Stimulated activated naive CD8-positive, alpha-beta T cell treated with anti-CD3 and anti-CD28 coated beads, Interleukin-15, Interleukin-2, amounts not matched to agents 100 ng/mL and 50 ng/mL, for 24 hours (primary cell): ENCODE measurements around the gene SPG7.

ENCODE experiments used
- H3K27ac Mint-ChIP-seq: one replicate; pipeline ENCODE4 v1.8.0; 2021; ENCODE audit warnings: mild to moderate bottlenecking, mixed read lengths
- H3K27me3 Mint-ChIP-seq: one replicate; pipeline ENCODE4 v1.8.0; 2021; ENCODE audit warnings: mixed read lengths
- H3K36me3 Mint-ChIP-seq: one replicate; pipeline ENCODE4 v1.8.0; 2021; ENCODE audit warnings: low read depth, mixed read lengths
- H3K4me1 Mint-ChIP-seq: one replicate; pipeline ENCODE4 v1.8.0; 2021; ENCODE audit warnings: low read depth, mixed read lengths
- H3K4me3 Mint-ChIP-seq: one replicate; pipeline ENCODE4 v1.8.0; 2021; ENCODE audit warnings: mild to moderate bottlenecking, mixed read lengths
- H3K9me3 Mint-ChIP-seq: one replicate; pipeline ENCODE4 v1.8.0; 2021; ENCODE audit warnings: mixed read lengths

The SPG7 gene

DNA sequence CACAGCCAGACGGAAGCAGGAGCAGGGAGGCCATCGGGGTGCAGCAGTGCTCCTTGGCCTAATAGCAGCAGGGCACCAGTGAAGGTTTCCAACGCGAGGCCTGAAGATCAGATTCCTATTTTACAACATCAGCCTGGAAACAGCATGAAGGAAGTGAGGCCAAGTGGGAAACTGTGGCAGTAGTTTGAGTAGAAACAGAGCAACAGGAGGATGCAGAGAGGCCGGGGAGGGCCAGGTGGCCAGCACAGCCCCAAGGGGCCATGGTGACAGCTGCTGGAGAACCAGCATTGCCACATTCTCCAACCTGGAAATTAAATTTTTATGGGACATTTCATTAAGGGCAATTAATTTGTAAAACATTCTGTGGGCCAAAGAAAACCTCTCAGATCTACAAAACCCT, 14.4 kb upstream of the SPG7 start:
- Mint-ChIP-seq H3K27ac (peak overlapping the region; percentile 22), H3K4me3 (no peak overlapping the region), H3K36me3 (peaks cover 5% of the 10 kb centered on the region), H3K4me1 (peaks cover 29% of the 10 kb centered on the region), H3K27me3 (no peaks in the 10 kb centered on the region), H3K9me3 (no peaks in the 10 kb centered on the region)

GRCh38 chr16:89495121-89495520, 13.1 kb upstream of the SPG7 start:
- no peak overlapping the region for H3K4me3 Mint-ChIP-seq
- H3K9me3 Mint-ChIP-seq, result no peaks in the 10 kb centered on the region
- peaks cover 24% of the 10 kb centered on the region for H3K4me1 Mint-ChIP-seq
- no peak overlapping the region for H3K27ac Mint-ChIP-seq
- no peaks in the 10 kb centered on the region for H3K36me3 Mint-ChIP-seq
- no peaks in the 10 kb centered on the region for H3K27me3 Mint-ChIP-seq

DNA sequence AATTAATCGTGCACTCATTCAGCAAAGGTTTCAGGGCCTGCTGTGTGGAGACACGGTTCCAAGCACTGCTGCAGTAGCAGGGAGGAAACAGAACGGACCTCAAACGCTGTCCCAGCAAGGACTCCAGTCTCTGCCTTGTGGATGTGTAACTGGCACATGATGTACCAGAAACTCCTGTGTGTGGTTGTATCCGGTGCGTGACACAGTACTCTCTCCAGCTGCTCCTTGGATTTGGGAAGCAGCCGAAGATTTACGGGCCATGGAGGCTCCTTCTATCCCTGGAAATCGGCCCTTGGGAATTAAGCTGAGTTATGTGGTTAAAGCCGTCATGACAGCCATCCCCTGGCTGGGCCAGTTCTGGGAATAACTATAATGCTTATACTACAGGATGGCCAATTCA, 9.4 kb upstream of the SPG7 start:
- Mint-ChIP-seq H3K4me3 (no peak overlapping the region), H3K27ac (no peak overlapping the region), H3K36me3 (no peaks in the 10 kb centered on the region), H3K27me3 (no peaks in the 10 kb centered on the region), H3K9me3 (no peaks in the 10 kb centered on the region), H3K4me1 (peaks cover under 1% of the 10 kb centered on the region)

DNA sequence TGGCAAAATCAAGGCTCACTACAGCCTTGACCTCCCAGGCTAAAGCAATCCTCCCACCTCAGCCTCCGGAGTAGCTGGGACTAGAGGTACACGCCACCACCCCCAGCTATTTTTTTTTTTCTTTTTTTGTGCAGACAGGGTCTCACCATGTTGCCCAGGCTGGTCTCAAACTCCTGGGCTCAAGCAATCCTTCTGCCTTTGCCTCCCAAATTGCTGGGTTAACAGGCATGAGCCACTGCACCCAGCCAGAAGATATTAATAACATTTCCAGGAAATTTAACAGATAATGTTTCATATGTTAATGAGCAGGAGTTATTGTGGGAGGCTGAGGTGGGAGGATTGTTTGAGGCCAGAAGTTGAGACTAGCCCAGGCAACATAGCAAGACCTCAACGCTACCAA, 8.4 kb upstream of the SPG7 start:
- no peaks in the 10 kb centered on the region for H3K36me3 Mint-ChIP-seq
- H3K27me3 Mint-ChIP-seq, result no peaks in the 10 kb centered on the region
- H3K4me1 Mint-ChIP-seq, result no peaks in the 10 kb centered on the region
- no peak overlapping the region for H3K27ac Mint-ChIP-seq
- H3K4me3 Mint-ChIP-seq, result no peak overlapping the region
- H3K9me3 Mint-ChIP-seq, result no peaks in the 10 kb centered on the region

DNA sequence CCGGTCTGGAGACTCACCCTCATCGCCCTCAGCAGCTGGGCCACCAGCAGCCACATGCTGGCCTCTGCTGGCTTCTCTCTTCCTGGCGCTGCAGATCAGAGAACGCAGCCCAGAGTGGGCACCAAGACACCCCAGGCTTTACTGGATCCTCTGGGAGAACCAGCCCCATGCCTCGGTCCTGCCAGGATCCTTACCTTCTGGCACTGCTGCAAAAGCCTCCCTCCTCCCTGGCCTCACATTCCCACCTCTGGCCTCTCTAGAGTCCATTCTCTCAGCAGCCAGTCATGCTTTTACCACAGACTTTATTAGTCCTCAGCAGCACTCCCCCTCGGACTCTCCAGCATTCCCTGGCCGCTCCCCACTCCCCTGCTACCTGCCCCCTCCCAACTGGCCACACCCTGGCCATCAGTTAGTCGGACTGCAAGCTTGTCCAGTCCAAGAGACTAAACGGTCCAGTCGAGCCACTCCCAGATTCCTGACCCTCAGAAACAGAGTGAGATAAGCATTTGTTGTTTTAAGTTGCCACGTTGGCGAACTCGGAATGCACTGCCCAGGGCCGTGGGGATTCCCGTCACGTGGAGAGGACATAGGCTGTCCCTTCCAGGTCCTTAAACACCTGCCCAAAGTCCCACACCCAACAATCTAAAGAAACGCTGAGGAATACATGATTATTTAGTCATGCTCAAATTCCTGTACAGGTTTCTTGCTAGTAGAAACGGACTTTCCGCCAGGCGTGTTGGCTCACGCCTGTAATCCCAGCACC, 5.9 kb upstream of the SPG7 start:
- H3K27ac Mint-ChIP-seq, result no peak overlapping the region

GRCh38 chr16:89504091-89504490, 4.1 kb upstream of the SPG7 start:
- no peak overlapping the region for H3K27ac Mint-ChIP-seq
- no peaks in the 10 kb centered on the region for H3K9me3 Mint-ChIP-seq
- H3K4me3 Mint-ChIP-seq, result no peak overlapping the region
- H3K4me1 Mint-ChIP-seq, result peaks cover 30% of the 10 kb centered on the region
- H3K36me3 Mint-ChIP-seq, result no peaks in the 10 kb centered on the region
- H3K27me3 Mint-ChIP-seq, result no peaks in the 10 kb centered on the region

More for the DNA sequence above, 5.9 kb upstream of the SPG7 start:
- Mint-ChIP-seq H3K36me3 (no peaks in the 10 kb centered on the region), H3K9me3 (no peaks in the 10 kb centered on the region), H3K4me3 (no peak overlapping the region), H3K4me1 (peaks cover 25% of the 10 kb centered on the region), H3K27me3 (no peaks in the 10 kb centered on the region)

DNA sequence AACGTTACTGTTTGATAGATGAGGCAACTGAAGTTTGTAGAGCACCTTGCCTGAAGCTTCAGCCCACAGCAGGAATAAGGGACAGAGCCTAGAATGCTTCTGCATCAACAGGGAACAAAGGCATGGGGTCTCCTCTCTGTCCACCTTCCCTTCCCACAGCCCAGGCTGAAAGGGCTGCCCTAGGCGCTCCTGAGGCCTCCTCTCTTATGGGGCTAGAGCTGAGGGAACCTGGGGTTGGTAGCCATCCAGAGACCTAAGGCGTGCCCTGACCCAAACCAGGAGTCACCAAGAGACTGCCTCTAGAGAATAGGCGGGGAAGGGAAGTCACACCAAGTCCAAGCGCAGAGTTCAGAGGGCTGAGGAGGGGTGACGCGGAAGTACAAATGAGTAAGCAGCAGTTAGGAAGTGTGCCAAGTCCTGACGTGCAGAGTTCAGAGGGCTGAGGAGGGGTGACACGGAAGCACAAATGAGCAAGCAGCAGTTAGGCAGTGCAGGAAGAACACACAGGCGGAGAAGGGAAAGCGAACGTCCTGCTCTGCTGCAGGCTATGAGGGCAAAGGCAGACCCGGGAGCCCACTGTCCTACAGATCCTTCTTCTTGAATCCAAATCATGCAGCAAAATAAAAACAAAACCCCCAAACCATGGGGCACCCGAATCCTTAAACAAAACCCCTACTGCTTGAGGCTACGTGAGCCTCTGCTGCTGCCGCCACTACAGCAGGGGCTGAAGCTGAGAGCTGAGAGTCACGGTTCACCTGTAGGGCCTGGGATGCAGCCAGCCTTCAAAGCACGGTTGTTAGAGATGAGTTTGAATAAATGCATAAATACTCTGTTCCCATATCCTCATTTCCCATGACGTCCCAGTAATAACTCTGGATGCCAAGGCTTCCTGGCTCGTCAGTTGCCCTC, 2.7 kb upstream of the SPG7 start:
- no peaks in the 10 kb centered on the region for H3K9me3 Mint-ChIP-seq
- H3K4me1 Mint-ChIP-seq, result peaks cover 43% of the 10 kb centered on the region
- peak overlapping the region; percentile 96 for H3K27ac Mint-ChIP-seq
- no peaks in the 10 kb centered on the region for H3K36me3 Mint-ChIP-seq
- no peaks in the 10 kb centered on the region for H3K27me3 Mint-ChIP-seq
- peak overlapping the region; percentile 85 for H3K4me3 Mint-ChIP-seq

GRCh38 chr16:89506113-89506504, 2.1 kb upstream of the SPG7 start:
- Mint-ChIP-seq H3K27ac (peak overlapping the region; percentile 96), H3K4me1 (peaks cover 46% of the 10 kb centered on the region), H3K36me3 (peaks cover 2% of the 10 kb centered on the region), H3K9me3 (no peaks in the 10 kb centered on the region), H3K4me3 (peak overlapping the region; percentile 85), H3K27me3 (no peaks in the 10 kb centered on the region)

- peaks cover 4% of the 10 kb centered on the region for H3K36me3 Mint-ChIP-seq
- H3K9me3 Mint-ChIP-seq, result no peaks in the 10 kb centered on the region
- H3K27me3 Mint-ChIP-seq, result no peaks in the 10 kb centered on the region
- peak overlapping the region; percentile 85 for H3K4me3 Mint-ChIP-seq
- peak overlapping the region; percentile 84 for H3K27ac Mint-ChIP-seq
- peaks cover 49% of the 10 kb centered on the region for H3K4me1 Mint-ChIP-seq
These were observed 1.4 kb upstream of the SPG7 start for GRCh38 chr16:89506791-89507191.

DNA sequence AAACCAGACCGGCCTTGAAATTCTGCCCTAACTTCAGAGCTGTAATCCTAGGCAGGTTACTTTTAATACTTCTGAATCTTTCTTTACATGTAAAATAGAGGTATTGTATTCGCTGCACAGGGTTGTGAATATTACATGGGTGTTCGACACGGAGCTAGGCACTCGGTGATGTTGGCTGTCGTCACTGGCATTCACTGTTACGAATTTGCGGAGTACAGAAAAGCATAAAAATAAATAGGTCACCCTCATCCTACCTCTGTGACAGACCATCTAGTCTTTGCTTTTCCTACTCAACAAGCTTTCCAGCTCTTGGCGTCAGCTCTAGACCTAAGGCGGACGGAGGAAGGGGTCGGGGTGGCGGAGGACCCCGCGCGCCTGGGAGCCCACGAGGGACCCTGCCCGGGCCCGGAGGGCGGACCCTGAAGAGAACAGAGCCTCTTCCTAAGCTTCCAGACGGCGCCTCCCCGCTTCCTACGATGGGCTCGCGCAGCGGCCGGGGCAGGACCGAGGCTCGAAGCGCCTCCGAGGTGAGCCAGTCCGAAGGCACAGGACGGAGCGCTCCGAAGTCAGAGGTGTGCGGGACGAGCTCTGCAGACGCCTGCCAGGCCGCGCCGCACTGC, 879 bp upstream of the SPG7 start:
- Mint-ChIP-seq H3K27ac (peak overlapping the region; percentile 84), H3K4me1 (peaks cover 49% of the 10 kb centered on the region), H3K36me3 (peaks cover 4% of the 10 kb centered on the region), H3K27me3 (no peaks in the 10 kb centered on the region), H3K4me3 (peak overlapping the region; percentile 85), H3K9me3 (no peaks in the 10 kb centered on the region)

- Mint-ChIP-seq H3K36me3 (peaks cover 16% of the 10 kb centered on the region), H3K27ac (peak overlapping the region; percentile 63), H3K4me1 (peaks cover 44% of the 10 kb centered on the region), H3K27me3 (no peaks in the 10 kb centered on the region), H3K9me3 (no peaks in the 10 kb centered on the region), H3K4me3 (peak overlapping the region; percentile 97)
These were observed 2.3 kb downstream of the SPG7 start for GRCh38 chr16:89510526-89510925.

DNA sequence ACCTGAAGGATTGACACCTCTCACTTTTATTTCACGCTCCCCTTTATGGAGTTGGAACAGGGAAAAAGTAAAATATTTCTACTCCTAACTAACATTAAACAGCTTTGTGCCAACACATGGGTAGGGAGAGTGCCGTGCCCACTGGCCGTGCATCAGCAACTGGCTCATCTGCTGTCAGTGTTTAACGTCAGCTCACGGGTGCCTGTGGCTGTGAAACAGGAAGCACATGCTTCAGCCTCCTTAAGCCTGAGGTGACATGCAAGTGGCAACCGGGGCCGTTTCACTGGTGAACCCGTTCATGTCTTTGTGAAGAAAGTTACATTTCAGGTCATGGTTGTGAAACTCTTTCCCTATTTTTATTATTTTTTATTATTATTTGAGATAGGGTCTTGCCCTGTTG, 3.2 kb downstream of the SPG7 start:
- H3K9me3 Mint-ChIP-seq, result no peaks in the 10 kb centered on the region
- peak overlapping the region; percentile 58 for H3K27ac Mint-ChIP-seq
- H3K27me3 Mint-ChIP-seq, result no peaks in the 10 kb centered on the region
- H3K4me3 Mint-ChIP-seq, result no peak overlapping the region
- peaks cover 18% of the 10 kb centered on the region for H3K36me3 Mint-ChIP-seq
- H3K4me1 Mint-ChIP-seq, result peaks cover 36% of the 10 kb centered on the region

GRCh38 chr16:89512453-89512852, 4.2 kb downstream of the SPG7 start:
- Mint-ChIP-seq H3K9me3 (no peaks in the 10 kb centered on the region), H3K36me3 (peaks cover 28% of the 10 kb centered on the region), H3K27me3 (no peaks in the 10 kb centered on the region), H3K27ac (no peak overlapping the region), H3K4me3 (no peak overlapping the region), H3K4me1 (peaks cover 26% of the 10 kb centered on the region)

DNA sequence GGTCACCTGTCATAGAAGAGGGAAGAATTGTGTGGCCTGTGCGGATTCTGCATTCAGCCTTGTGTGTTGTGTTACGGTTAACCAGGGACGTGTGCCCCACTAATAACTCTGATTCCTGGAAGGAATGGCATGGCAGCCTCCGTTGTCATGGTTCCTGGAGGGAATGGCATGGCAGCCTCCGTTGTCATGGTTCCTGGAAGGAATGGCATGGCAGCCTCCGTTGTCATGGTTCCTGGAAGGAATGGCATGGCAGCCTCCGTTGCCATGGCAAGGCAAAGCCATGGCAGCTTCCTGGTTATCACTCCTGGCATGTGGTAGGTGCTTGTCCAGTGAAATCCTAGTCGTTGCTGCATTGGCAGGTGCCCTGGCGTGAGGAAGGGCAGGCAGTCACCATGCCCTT, 8.9 kb downstream of the SPG7 start:
- Mint-ChIP-seq H3K27ac (no peak overlapping the region), H3K4me3 (no peak overlapping the region), H3K36me3 (peaks cover 50% of the 10 kb centered on the region), H3K27me3 (no peaks in the 10 kb centered on the region), H3K4me1 (peaks cover 3% of the 10 kb centered on the region), H3K9me3 (no peaks in the 10 kb centered on the region)

GRCh38 chr16:89519881-89520280, 11.7 kb downstream of the SPG7 start:
- peaks cover 54% of the 10 kb centered on the region for H3K36me3 Mint-ChIP-seq
- H3K4me3 Mint-ChIP-seq, result no peak overlapping the region
- H3K9me3 Mint-ChIP-seq, result no peaks in the 10 kb centered on the region
- no peaks in the 10 kb centered on the region for H3K4me1 Mint-ChIP-seq
- no peaks in the 10 kb centered on the region for H3K27me3 Mint-ChIP-seq
- H3K27ac Mint-ChIP-seq, result no peak overlapping the region
